Smooth muscle cell (in vitro differentiated cells): ENCODE results near the gene DGKG. TPM values are rescaled to one million over a fixed set of nuclear protein-coding genes. Genes with fewer than 3 reads are reported as not detected.

Experiments
- DNase-seq: peaks from one replicate; lab custom pipeline; 2025; ENCODE audit not compliant: unreplicated experiment; lab: John Stamatoyannopoulos, UW
- H2AFZ ChIP-seq: fragments of 200-600 bp; sonication (generic); 2 replicates; pipeline ENCODE4 v1.6.0; 2016; ENCODE audit warnings: antibody characterized with exemption, low read depth, mild to moderate bottlenecking
- H3F3A ChIP-seq: fragments of 200-600 bp; sonication (generic); 2 replicates; pipeline ENCODE4 v1.6.0; 2017; ENCODE audit warnings: antibody characterized with exemption, low read depth
- H3K27ac ChIP-seq: fragments of 200-600 bp; sonication (generic); 2 replicates; pipeline ENCODE4 v1.5.1; 2016; ENCODE audit warnings: low read depth, mild to moderate bottlenecking
- H3K27me3 ChIP-seq: fragments of 200-600 bp; sonication (generic); 2 replicates; pipeline ENCODE4 v1.6.1; 2016; ENCODE audit warnings: low read depth, mild to moderate bottlenecking
- H3K36me3 ChIP-seq: fragments of 200-600 bp; sonication (generic); 2 replicates; pipeline ENCODE4 v1.5.1; 2016; ENCODE audit warnings: low read depth
- H3K4me1 ChIP-seq: fragments of 200-600 bp; sonication (generic); 2 replicates; pipeline ENCODE4 v1.5.1; 2016; ENCODE audit warnings: low read depth
- H3K4me2 ChIP-seq: fragments of 200-600 bp; sonication (generic); 2 replicates; pipeline ENCODE4 v1.6.0; 2016; ENCODE audit warnings: mild to moderate bottlenecking
- H3K4me3 ChIP-seq: fragments of 200-600 bp; sonication (generic); 2 replicates; pipeline ENCODE4 v1.5.1; 2016; ENCODE audit warnings: mild to moderate bottlenecking
- H3K79me2 ChIP-seq: fragments of 200-600 bp; sonication (generic); 2 replicates; pipeline ENCODE4 v1.6.0; 2016; ENCODE audit warnings: low read depth, mild to moderate bottlenecking
- H3K9ac ChIP-seq: fragments of 200-600 bp; sonication (generic); 2 replicates; pipeline ENCODE4 v1.6.0; 2016; ENCODE audit warnings: low read depth
- H3K9me3 ChIP-seq: fragments of 200-600 bp; sonication (generic); replicated peaks from 2 replicates; pipeline ENCODE4 v1.5.1; 2016; ENCODE audit warnings: low read depth
- H4K20me1 ChIP-seq: fragments of 200-600 bp; sonication (generic); 2 replicates; pipeline ENCODE4 v1.6.0; 2016; ENCODE audit warnings: low read depth
- CTCF ChIP-seq: fragments of 200-600 bp; sonication (generic); IDR thresholded peaks from 2 replicates; pipeline ENCODE4 v1.5.1; 2017; ENCODE audit warnings: borderline replicate concordance, mild to moderate bottlenecking, antibody characterized with exemption; ENCODE audit not compliant: insufficient read depth, poor library complexity, severe bottlenecking
- WGBS: methylation state at CpG from one replicate; pipeline ENCODE4 v1.1.7; 2016; ENCODE audit warnings: low lambda C conversion rate; 5-methylcytosine and 5-hydroxymethylcytosine counted together
- polyA plus RNA-seq: library from polyadenylated mRNA; unstranded; fragments of >200 nt; fragmentation: Nextera tagmentation; extraction: Ambion mirVana; gene quantifications from 2 replicates; pipeline ENCODE4 v1.2.1, GENCODE V29; 2016
- total RNA-seq: library from RNA; depleted of rRNA; stranded (reverse); fragments of >200 nt; gene quantifications from 2 replicates; pipeline ENCODE4 v1.2.3, GENCODE V29; 2014

DGKG gene
- total and polyA plus RNA-seq, 2 experiments from 2014 or later: 0.64 TPM; not detected in 1

DNA sequence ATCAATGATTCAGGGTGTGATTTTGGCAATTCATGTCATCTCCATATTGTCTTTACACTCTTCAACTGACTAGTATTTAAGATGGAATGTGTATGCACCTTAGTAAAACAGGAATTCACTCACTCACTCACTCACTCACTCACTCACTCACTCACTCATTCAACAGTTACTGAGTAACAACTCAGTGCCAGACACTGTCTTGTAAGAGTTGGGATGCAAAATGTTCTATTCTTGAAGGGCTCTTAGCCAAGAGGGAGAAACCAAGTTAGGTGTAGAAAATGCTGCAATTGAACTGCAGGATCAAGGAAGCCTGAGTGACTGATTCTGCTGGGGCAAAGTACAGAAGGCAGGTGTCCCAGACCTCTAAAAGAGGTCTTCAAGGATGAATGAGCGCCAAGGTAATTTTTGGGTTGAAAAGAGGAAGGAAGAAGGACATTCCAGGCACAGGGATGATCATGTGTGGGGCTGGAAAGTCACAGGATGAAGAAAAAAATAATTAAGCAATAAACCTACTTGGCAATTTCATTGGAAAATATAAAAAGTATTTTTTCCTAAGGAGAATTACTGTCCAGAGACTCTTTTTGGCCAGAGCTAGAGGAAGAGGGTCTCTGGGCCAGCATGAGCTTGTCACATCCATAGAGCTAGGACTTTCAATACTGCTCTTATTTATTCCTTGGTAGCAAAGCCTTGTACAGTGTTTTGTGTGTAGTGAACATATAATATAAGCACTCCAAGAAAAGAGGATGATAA, 194.2 kb downstream of the DGKG start:
- Histone ChIP-seq H4K20me1 (no peaks in the 10 kb centered on the region), H3K4me2 (no peak overlapping the region), H3K9ac (no peak overlapping the region), H3K27me3 (peaks cover 20% of the 10 kb centered on the region), H3K4me3 (no peak overlapping the region), H2AFZ (no peak overlapping the region), H3K36me3 (no peaks in the 10 kb centered on the region), H3F3A (no peaks in the 10 kb centered on the region), H3K9me3 (no peaks in the 10 kb centered on the region), H3K27ac (no peak overlapping the region), H3K79me2 (no peaks in the 10 kb centered on the region), H3K4me1 (no peaks in the 10 kb centered on the region)
- no peak for DNase-seq
- 97% methylated on average over 1 of the region's 1 CpG for WGBS
- TF ChIP-seq CTCF: no peak

GRCh38 chr3:186166491-186167288, 195.3 kb downstream of the DGKG start:
- Histone ChIP-seq H3K4me2 (no peak overlapping the region), H3K4me3 (no peak overlapping the region)

DNA sequence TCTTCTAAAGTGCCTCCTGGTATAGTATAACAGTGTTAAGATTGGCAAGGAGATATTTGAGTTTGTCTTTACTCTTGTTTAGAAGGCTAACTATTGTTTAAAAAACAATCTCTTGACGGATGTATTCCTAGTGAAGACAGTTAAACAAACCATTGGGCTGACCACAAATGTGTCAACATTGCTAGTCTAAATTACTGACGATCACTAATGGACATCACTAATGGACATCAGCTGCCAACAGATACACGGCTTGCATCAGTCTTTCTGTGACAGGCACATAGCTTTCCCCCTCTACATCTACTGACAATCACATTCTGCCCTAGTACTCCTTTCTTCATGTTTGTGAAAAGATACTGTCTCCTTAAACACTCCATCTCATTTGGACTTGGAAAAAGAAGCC, 196.0 kb downstream of the DGKG start:
- H3K27me3 ChIP-seq: peaks cover 20% of the 10 kb centered on the region
- no peak overlapping the region for H3K9ac ChIP-seq
- H3K79me2 ChIP-seq: no peaks in the 10 kb centered on the region
- DNase-seq: no peak
- no peak overlapping the region for H3K4me2 ChIP-seq
- no peaks in the 10 kb centered on the region for H3F3A ChIP-seq
- no peak for TF ChIP-seq CTCF
- no peak overlapping the region for H3K4me3 ChIP-seq
- H3K4me1 ChIP-seq: no peaks in the 10 kb centered on the region
- H3K36me3 ChIP-seq: no peaks in the 10 kb centered on the region
- H4K20me1 ChIP-seq: no peaks in the 10 kb centered on the region
- WGBS: 73% methylated on average over 3 of the region's 3 CpGs
- no peak overlapping the region for H3K27ac ChIP-seq
- no peaks in the 10 kb centered on the region for H3K9me3 ChIP-seq
- no peak overlapping the region for H2AFZ ChIP-seq

More at GRCh38 chr3:186166491-186167288, 195.3 kb downstream of the DGKG start:
- H3K9ac ChIP-seq: no peak overlapping the region
- H3K27ac ChIP-seq: no peak overlapping the region
- no peaks in the 10 kb centered on the region for H4K20me1 ChIP-seq
- 54% methylated on average over 3 of the region's 3 CpGs for WGBS
- H3F3A ChIP-seq: no peaks in the 10 kb centered on the region
- H3K79me2 ChIP-seq: no peaks in the 10 kb centered on the region
- no peaks in the 10 kb centered on the region for H3K4me1 ChIP-seq
- peaks cover 20% of the 10 kb centered on the region for H3K27me3 ChIP-seq
- no peak for DNase-seq
- no peak overlapping the region for H2AFZ ChIP-seq
- TF ChIP-seq CTCF: no peak
- no peaks in the 10 kb centered on the region for H3K9me3 ChIP-seq
- H3K36me3 ChIP-seq: no peaks in the 10 kb centered on the region
